ENCODE measurements around the gene ABCB11.
"Not testable (repeated sequence)": the region's sequence is repeated elsewhere in the genome, so short reads cannot be mapped to it uniquely, and the experiment has no call there.

ABCB11 gene

GRCh38 chr2:168969865-168970264 is 61.3 kb downstream of the ABCB11 start:
- DNase-seq: no peak

GRCh38 chr2:168968342-168968741 is 62.8 kb downstream of the ABCB11 start:
- no peak for DNase-seq

DNA sequence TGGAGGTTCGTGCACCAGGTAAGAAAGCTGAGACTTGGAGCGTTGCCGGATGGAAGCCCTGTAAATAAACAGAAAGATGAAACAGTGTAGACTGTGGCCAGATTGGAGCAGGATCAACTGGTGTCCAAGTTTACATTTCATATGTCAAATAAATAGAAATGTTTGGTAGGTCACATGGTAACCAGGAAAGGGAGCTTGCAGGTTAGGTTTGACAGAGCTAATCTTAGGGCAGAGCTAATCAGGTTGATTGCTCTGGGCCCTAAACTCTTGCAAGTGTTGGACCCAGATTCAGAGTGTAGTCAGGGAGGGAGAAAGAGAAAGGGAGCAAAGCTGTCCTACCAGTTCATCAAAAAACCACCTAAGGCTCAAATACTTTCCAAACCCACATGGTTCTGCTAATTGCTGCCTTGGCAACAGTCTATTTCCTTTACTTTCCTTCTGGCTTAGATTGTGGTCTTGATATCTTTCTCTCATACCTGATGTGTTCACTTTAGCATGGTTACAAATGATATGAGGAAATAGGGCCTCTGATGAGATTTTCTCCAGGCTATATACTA is 66.8 kb downstream of the ABCB11 start:
- no peak for DNase-seq

DNA sequence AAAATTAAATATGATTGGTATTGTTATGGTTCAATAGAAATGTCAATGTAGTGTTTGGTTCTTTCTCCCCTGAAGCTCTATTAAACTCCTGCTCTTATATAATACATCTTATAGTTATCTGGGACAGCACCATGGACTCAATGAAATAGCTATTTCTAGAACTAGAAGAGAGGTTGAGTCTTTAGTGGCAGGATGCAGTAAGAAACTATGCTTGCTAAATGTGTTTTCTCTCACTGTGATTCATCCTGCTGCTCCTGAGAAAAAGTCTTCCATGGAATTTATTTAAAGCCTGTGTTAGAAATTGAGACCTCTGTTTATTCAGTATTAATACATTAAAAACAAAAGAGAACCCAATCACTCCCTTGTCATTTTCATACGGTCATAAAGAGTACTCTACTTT is 68.5 kb downstream of the ABCB11 start:
- no peak for DNase-seq

GRCh38 chr2:168961450-168962229 is 69.5 kb downstream of the ABCB11 start:
- peak; percentile 40 to 71 for DNase-seq

GRCh38 chr2:168956392-168956791 is 74.7 kb downstream of the ABCB11 start:
- DNase-seq: no peak

- DNase-seq: no peak
These were observed 75.8 kb downstream of the ABCB11 start for GRCh38 chr2:168955321-168955720.

- no peak for DNase-seq
These were observed 76.9 kb downstream of the ABCB11 start for GRCh38 chr2:168954256-168954655.

DNA sequence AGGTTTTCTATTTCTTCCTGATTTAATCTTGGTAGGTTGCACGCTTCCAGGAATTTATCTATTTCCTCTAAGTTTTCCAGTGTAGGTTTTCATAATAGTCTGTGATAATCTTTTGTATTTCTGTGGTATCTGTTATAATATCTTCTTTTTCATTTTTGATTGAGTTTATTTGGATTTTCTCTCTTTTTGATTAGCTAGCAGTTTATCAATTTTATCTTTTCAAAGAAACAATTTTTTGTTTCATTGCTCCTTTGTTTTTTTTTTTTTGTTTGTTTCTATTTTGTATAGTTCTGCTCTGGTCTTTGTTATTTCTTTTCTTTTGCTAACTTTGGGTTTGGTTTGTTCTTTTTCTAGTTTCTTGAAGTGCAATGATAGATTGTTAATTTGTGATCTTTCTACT is 78.7 kb downstream of the ABCB11 start:
- DNase-seq: no peak

GRCh38 chr2:168951871-168952270 is 79.3 kb downstream of the ABCB11 start:
- DNase-seq: no peak

DNA sequence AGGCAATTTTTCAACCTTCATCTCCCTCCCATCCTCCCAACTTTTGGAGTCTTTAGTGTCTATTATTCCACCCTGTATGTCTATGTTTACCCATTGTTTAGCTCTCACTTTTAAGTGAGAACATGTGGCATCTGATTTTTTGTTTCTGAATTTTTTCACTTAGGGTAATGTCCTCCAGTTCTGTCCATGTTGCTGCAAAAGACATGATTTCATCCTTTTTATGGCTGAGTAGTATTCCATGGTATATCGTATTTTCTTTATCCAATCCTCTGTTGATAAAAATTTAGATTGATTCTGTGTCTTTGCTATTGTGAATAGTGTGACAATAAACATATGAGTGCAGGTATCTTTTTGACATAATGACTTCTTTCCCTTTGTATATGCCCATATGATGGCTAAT is 81.8 kb downstream of the ABCB11 start:
- no peak for DNase-seq

DNA sequence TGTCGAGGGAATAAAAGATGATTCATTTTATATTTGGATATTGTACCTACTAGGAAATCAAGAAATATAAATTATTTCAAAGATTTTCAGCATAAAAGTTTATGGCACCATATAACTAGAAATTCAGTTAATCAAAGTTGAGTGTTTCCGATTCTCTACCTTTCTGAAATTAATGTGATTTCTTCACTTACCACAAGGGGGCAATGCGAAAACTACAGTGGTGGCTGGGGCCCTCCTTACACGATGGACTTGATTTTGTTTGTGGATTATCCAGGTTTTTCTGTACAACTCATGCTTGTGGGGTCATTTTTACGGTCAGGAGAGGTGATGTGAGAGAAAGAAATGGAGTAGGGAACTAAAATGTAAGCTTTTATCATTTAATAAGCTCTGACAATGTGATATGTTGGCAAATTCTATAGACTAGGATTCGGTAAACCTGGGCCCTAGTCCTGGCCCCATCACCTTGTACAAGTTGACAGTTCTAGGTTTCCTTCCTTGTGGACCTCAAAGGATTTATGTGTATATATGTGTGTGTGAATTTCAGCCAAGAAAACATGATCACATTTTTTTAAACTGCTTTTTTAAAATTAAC is 82.4 kb downstream of the ABCB11 start:
- peak in 1 of 2 experiments; percentile 6 for DNase-seq

- DNase-seq: no peak
These were observed 85.6 kb downstream of the ABCB11 start for GRCh38 chr2:168945508-168945907.

DNA sequence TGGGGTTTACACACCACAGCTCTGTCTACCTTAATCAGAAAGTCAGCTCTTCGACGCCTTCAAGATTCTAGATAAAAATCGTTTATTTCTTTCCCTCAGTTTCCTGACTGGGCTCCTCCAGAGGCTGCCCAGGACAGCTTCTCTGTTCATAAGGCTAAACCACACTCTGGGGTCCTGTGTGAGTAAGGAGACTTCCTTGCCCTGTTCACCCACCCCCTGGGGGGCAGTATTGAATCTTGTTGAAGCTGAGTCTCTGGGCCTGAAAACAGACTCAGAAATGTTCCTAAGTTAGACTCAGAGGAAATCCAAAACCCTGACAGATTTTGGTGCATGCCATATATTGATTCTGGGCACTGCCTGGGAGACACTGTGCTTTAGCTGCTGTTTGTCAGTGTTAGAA is 87.1 kb downstream of the ABCB11 start:
- DNase-seq: no peak

DNA sequence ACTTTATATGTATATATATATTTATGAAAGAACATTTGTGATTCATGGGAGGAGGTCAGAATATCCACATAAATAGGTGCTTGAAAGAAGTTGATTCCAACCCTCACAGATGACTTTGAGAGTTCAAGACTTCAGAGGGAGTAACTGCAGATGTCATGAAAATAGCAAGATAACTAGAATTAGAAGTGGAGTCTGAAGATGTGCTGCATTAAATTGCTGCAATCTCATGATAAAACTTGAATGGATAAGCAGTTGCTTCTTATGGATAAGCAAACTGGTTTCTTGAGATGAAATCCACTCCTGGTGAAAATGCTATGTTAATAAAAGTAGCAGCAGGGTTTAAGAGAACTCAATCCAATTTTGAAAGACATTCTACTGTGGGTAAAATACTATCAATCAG is 89.8 kb downstream of the ABCB11 start:
- DNase-seq: no peak

DNA sequence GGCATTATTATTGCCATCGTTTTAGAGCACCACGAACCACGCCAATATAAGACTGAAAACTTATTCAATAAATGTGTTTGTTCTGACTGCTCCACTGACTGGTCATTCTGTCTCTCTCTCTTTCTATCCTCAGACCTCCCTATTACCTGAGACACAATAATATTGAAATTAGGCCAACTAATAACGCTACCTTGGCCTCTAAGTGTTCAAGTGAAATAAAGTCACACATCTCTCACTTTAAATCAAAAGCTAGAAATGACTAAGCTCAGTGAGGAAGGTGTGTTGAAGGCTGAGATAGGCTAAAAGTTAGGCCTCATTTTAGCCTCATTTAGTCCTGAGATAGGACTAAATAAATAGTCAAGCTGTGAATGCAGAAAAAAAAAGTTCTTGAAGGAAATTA is 91.2 kb downstream of the ABCB11 start:
- no peak for DNase-seq

DNA sequence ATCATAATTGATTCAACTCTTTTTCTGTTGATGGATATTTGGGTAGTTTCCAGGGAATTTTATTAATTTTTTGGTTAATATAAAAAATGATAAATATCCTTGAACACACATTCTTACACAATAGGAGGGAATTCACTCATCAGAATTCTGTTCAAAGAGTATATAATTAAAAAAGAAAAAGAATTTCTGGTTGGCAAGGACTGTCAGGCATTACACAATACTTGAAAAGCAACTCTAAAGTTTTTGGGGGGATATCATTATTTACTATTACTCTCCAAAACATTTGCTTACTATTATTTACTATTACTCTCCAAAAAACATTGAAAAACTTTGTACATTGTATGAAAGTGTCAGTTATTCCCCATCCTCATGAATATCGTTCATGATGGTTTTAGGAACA is 92.1 kb downstream of the ABCB11 start:
- no peak for DNase-seq

GRCh38 chr2:168935810-168936581 is 95.1 kb downstream of the ABCB11 start:
- no peak for DNase-seq

- no peak for DNase-seq
These were observed 96.3 kb downstream of the ABCB11 start for GRCh38 chr2:168934826-168935225.

DNA sequence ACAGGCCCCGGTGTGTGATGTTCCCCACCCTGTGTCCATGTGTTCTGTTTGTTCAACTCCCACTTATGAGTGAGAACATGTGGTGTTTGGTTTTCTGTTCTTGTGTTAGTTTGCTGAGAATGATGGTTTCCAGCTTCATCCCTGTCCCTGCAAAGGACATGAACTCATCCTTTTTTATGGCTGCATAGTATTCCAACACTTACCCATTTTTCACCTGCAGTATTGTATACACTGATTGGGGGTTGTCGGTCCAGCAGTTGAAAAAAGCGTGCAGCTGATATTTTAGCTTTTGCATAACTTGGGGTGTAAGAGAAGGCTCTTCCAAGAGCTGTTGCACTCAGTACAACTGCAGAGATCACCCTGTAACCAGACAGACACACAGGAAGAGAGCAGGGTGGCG is 99.0 kb downstream of the ABCB11 start:
- DNase-seq: not testable (repeated sequence)

- DNase-seq: no peak
These were observed 100.9 kb downstream of the ABCB11 start for GRCh38 chr2:168930242-168930641.

DNA sequence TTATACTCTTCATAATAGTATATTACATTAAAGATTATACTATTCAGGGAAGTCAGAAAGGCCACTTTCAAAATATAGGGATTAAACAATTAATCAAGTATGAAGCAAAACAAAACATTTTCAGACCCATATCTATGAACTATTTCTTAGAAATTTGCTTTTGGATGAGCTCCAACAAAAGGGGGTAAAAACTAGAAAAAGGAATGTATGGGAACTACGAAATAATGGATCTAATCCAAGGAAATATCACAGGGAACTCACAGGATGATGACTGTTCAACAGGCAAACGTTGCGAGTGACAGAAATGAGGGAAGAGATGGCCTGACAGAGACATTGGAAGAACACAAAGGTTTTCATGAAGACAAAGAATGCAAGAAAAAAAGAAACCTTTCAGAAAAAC is 102.1 kb downstream of the ABCB11 start:
- no peak for DNase-seq

DNA sequence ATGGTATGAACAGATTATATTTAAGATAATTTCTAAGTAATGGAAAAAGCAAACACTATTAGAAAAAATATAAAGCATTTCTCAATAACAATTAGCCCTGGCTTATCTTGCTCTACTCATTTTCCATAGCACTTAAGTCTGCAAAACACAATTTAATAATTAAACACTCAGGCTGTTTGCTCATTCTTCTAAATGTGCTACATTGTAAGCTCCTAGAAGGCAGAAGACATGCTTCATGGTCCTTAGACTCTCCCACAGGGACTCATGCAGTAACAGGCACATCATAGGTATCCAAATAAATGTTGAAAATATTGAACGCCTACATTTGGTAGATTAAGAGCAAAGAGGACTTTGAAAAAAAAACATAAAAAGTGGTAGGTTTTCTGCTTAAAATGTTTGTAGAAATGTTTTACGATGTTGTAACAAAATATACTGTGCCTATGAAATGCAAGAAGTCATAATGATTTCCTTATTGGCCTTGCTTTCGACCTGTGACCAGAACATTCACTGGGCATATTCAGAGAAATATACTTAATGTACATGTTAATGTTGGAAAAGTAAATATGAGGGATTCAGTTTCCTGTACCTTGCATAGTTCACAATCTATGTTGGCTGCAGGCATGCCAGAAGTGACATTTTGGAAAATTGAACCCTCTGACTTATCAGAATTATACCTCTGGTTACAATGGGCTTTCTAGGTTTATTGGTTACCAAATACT is 102.9 kb downstream of the ABCB11 start:
- DNase-seq: no peak
